GM21737 (cell line): ENCODE measurements around the gene KRT6B.
"Not testable (repeated sequence)": the region's sequence is repeated elsewhere in the genome, so short reads cannot be mapped to it uniquely, and the experiment has no call there.

ENCODE experiments used
- ATAC-seq: cut with Tn5 transposase; IDR thresholded peaks from one replicate; pipeline ENCODE4 v1.9.1; 2021; ENCODE audit warnings: mild to moderate bottlenecking, moderate library complexity; ENCODE audit not compliant: unreplicated experiment

The KRT6B gene

DNA sequence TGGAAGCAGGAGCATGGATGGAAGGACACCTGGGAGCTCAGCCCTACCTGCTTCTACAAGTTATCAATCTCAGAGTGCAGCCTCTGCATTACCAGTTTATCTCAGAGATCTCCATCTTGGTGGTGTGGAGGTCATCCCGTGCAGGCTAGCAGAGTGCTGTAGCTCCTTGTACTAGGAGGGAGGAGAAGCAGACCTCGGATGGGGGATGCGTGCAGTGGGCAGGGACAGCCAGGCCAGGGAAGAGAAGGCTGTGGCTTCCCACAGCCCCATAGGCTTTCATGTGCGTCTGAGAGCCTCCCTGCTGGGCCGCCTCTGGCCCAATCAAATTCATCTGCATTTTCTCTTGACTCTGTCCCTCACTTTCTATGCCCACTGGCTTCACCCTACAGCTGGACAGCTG is 37.0 kb downstream of the KRT6B start:
- no peak for ATAC-seq

DNA sequence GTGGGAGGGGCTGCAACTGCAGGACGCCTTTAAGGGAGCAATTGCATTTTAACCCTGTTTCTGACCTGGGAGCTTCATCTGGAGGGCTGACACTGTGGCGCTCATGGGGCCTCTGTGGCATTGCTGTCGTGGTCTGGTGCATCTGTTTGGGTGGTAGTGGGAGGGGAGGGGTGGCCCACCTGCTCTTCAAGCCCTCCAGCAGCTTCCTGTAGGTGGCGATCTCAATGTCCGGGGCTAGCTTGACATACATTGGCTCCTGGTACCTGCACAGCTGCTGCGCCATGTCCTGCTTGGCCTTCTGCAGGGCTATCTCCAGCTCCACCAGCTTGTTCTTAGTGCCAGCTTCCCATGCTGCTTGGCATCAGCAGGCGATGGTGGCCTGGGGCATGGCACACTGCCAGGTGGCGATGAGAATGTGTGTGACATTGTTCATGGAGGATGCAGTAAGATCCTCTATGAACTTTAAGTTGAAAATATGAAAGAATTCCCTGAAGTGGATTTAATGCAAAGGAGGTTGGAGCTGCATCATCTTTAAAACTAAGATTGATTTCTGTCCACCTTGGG is 38.1 kb downstream of the KRT6B start:
- no peak for ATAC-seq

DNA sequence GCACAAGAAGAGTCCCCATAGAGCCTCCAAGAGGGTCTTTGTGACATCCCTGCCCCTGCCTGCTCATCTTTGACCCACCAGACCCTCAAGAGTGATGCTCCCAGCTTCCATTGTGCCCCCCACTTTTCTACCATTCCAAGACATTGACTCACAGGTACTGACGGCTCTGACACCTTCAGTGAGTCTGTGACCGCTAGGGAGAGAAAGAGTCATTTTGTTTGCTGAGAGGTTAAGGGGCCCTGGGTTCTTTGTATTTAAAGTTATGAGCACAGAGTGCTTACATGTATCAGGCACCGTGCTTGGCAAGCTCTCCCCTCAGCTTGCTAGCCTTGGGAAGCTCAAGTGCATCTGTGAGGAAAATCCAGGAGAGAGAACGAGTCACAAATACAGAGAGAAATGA is 38.7 kb downstream of the KRT6B start:
- ATAC-seq = no peak

DNA sequence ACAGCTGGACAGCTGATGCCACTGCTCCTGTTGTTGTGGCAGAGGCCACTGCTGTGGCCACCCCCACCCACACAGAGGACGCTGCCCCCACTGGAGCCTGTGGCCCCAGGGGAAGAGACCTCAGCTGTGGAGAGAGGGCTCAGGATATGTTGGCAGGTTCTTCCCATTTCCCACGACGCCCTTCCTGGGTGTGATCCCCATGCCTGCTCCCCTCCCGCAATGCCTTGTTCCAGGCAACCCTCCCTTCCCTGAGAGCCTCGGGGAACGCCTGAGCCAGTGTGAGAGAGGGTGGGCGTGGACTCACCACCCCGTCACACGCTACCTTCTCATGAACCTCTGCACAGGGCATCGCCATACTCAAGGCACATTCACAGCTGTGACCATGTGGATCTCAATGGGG is 40.1 kb downstream of the KRT6B start:
- no peak for ATAC-seq

DNA sequence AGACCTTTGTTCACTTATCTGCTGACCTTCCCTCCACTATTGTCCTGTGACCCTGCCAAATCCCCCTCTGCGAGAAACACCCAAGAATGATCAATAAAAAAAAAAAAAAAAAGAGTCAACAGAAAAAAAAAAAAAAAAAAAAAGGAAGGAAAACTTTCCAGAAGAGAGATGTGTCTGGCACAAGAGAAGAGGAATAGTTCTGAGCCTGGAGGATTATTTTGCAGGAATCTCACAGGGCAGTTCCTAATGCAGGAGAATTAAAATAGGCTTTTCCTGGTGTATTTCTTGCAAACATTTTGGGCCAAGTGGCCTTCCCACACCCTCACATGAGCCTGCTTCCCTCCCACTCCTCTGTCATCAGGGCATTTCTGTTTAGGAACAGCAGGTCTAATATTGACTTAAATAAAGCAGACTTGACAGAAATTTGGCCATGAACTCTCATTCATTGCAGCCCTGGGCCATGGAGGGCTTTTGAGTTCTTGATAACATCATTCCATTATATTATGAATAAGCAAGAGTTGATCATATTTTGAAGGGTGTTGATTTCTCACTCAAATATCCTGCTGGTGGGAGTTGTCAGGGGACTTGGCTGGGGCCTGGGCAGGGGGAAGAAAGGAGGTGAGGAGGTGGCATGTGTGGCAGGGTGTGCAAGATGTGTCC is 41.2 kb downstream of the KRT6B start:
- ATAC-seq = not testable (repeated sequence)

DNA sequence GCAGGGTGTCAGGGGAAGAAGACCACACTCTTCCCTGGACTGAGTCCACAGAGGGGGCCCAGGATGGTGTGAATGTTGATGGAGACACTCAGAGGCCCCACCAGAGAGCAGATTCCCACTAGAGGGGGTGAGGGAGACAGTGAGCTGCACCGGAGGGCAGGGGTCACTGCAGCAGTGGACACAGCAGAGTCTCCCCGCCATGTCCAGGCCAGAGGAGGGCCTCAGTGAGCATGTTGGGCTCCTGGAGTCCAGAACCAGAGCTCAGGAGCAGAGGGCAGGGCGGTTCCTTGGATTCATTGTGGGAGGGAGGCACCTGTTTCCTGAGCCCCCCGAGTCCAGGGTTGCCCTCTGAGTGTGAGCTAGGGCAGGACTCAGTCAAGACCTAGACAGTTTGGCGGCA is 44.0 kb downstream of the KRT6B start:
- ATAC-seq = no peak

GRCh38 chr12:52405922-52406385 is 46.0 kb downstream of the KRT6B start, which contains the start of gene KRT82:
KRT82 (minus strand) TSS chr12:52406335; CDS start chr12:52406277, 58 bp downstream.
- ATAC-seq = no peak

DNA sequence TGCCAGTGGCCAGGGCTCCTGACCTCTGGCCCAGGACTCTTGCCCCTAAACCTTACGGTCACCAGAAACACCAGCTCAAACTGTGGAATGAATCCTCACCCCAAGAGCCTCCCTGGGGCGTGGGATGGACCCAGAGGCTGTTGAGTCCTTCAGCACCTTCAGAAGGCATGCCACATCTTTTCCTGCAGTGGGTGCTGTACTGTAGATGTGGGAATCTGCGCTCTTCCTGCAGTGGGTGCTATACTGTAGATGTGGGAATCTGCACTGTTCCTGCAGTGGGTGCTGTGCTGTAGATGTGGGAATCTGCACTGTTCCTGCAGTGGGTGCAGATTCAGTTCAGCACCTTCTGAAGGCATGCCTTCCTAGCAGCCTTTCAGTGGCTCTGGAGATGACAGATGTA is 47.0 kb downstream of the KRT6B start:
- ATAC-seq = no peak

DNA sequence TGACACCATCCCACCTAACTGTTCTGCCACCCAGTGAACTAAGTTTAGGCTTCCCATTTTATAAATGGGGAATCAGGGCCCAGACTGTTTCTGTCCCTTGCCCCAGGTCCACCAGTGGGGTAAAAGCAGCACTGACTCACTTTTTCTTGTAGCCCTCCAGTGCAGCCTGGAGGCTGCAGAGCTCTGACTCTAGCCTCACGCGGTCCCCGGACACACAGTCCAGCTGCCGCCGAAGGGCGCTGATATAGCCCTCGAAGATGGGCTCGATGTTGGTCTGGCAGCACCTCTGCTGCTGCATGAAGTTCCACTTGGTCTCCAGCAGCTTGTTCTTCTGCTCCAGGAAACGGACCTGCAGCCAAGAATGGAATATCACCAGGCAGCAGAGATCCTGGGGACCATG is 48.4 kb downstream of the KRT6B start:
- ATAC-seq = no peak

DNA sequence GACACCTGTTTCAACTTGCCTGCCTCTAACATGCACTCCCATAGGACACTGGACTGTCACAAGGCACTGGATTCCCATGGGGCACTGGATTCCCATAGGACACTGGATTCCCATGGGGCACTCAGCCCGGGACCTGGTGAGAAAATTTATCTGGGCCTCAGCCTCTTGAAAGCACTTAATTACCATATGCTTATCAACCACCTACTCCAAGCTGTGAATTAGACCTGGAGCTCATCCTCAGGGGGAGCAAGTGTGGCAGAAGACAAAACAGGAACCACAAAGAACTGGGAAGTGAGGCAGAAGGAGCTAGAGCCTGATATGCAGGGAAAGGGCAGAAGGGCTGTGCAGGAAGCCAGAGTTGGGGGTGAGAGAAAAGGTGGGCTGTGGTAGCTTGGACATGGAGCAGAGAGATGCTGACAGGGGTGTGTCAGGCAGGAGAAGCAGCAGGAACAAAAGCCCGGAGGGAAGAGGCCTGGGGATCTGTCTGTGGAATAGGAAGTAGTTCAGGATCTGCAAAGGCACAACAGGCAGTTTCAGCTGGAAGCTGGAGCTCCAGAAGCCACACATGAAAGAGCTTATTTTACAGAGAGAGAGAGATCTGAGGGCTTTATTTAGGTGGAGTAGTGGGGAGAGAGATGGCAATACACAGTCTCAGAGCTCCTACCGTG is 48.9 kb downstream of the KRT6B start:
- no peak for ATAC-seq

- ATAC-seq = no peak
Measured at GRCh38 chr12:52402377-52402776, 49.6 kb downstream of the KRT6B start.

DNA sequence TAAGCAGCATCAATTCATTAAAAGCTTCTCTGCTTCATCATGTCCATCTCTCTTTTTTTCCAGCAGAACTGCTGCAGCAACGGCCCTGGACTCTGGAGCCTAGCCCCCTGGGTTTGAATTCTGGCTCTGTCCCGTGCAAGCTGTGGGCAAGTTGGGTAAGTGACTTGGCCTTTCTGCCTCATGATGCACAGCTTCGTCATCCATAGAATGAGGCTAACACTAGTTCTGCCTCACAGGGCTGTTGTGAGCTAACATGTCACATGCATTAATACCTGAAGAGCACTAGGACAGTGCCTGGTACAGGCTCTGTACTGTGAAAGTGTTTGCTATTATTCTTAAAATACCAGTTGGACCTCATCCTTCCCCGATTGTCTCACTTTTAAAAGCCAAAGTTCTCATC is 50.0 kb downstream of the KRT6B start:
- no peak for ATAC-seq

- ATAC-seq = no peak
Measured at GRCh38 chr12:52401526-52401925, 50.4 kb downstream of the KRT6B start.

GRCh38 chr12:52400906-52401305 is 51.0 kb downstream of the KRT6B start:
- no peak for ATAC-seq

- no peak for ATAC-seq
Measured at GRCh38 chr12:52399756-52400155, 52.2 kb downstream of the KRT6B start.

- ATAC-seq = no peak
Measured at GRCh38 chr12:52398176-52398575, 53.8 kb downstream of the KRT6B start.

- ATAC-seq = no peak
Measured at GRCh38 chr12:52396656-52397055, 55.3 kb downstream of the KRT6B start.
